GM18508 (cell line): ENCODE data around the gene TTLL12.
"Not testable (repeated sequence)": the region's sequence is repeated elsewhere in the genome, so short reads cannot be mapped to it uniquely, and the experiment has no call there.

ENCODE experiments used
- ATAC-seq: cut with Tn5 transposase; IDR thresholded peaks from one replicate; pipeline ENCODE4 v1.9.1; 2021; ENCODE audit warnings: moderate number of reproducible peaks; ENCODE audit not compliant: insufficient read depth, unreplicated experiment

Gene TTLL12

GRCh38 chr22:43157874-43158546 is 28.9 kb downstream of the TTLL12 start:
- ATAC-seq: no peak

GRCh38 chr22:43156413-43156812 is 30.5 kb downstream of the TTLL12 start:
- no peak for ATAC-seq

GRCh38 chr22:43155789-43156188 is 31.1 kb downstream of the TTLL12 start:
- ATAC-seq: no peak

- ATAC-seq: no peak
Measured at GRCh38 chr22:43154887-43155536, 31.9 kb downstream of the TTLL12 start.

DNA sequence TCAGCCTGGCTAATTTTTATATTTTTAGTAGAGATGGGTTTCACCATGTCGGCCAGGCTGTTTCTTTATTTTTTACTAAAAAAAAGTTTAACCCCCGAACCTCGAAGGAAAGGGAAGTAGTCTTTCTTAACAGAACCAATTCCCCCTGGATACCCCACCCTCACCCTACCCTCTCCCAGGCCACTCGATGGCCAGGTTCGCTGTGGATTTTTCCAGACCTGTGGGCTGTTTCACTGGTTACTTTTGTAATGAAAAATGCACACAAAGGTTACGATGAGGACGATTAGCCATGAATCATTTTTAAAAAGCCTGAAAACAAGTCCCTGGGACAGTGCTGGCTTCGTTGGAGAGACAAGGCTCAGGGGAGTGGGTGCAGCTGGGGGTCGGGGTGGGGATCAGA is 33.0 kb downstream of the TTLL12 start:
- no peak for ATAC-seq

DNA sequence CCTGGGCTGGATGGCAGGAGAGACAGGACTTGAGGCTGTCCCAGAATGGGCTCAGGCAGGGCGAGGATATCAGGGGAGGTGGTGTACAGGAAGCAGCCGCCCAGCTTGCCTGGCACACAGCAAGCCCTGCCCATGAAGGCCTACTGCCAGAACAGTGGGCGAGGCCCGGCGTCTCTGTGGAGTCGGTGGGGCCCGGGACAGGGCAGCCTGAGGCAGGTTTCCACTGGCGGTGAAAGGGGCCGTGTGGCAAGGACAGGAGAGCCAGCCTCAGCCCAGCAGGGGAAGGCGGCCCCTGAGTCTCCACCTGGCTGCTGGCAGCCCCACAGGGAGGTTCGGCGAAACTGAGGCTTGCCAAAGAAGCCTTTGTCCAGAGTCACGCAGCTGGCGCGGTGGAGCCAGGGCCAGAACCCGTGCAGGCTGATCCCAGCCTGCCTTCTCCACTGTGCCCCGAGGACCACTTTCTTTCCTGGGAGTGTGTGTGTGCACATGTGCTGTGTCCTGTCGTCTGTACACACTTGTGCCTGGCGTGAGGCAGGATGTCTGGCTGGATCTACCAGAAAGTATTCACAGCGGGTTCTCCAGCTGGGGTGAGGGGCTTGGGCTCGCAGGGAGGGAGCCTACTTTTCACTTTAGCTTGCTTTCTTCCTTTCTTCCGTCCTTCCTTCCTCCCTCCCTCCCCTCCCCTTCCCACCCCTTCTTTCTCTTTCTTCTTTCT is 34.4 kb downstream of the TTLL12 start:
- ATAC-seq: no peak

GRCh38 chr22:43152003-43152356 is 35.0 kb downstream of the TTLL12 start:
- no peak for ATAC-seq

DNA sequence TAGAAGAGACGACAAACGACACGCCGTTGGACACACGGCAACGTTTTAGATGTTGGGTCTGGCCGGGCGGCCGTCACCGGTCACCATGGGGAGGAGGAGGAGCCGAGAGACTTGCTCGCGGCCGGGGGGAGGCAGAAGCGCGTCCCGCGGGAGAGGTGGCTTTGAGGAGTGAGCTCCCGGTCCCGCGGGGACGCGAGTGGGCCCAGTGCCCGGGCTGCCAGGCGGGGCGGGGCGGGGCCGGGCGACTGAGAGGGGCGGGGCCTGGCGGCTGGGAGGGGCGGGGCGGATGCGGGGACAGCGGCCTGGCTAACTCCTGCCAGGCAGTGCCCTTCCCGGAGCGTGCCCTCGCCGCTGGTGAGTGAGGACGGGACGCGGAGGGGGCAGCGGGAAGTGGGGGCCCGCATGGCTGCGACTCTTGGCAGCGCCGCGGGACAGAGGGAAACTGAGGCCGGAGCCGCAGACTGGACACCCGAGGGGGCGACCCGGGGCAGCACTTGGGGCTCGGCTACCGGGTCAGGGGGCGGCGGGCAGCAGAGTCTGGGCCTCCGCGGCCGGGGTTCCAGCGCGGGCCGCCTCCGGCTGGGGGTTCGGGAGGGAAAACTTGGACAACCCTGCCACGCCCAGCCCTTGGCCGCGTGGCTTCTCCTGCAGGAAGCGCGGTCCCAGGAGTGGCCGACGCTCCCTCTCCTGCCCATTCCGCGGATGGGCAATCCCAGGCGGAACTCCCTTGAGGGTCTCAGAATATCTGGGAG is 35.5 kb downstream of the TTLL12 start, which contains the start of gene TSPO:
TSS of gene TSPO (plus strand) at position 309 of the 752 bp plus-strand sequence. CDS start 7,680 bp downstream, outside the sequence.
- no peak for ATAC-seq

DNA sequence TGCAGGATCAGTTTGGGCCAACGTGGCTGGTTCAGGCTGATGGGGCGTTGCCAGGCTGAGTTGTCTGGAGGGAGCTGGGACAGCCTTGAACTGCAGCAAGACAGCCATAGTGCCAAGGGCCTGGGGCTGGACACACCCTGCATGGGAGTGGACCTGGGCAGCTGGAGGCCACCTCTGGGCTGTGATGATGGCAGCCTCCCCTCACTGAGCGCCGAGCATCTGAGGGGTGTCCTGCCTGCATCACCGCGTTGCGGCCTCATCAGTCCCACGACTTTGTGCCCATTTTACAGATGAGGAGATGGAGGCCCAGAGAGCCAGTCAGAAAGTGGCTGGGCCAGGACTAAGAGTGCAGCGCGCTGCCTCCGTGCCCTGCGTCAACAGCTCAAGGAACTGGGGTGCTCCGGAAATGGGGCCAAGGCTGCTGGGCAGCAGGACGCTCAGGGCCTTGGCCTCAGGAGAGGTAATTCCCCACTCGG is 36.2 kb downstream of the TTLL12 start:
- ATAC-seq: no peak

- no peak for ATAC-seq
Measured at GRCh38 chr22:43148581-43148980, 38.4 kb downstream of the TTLL12 start.

DNA sequence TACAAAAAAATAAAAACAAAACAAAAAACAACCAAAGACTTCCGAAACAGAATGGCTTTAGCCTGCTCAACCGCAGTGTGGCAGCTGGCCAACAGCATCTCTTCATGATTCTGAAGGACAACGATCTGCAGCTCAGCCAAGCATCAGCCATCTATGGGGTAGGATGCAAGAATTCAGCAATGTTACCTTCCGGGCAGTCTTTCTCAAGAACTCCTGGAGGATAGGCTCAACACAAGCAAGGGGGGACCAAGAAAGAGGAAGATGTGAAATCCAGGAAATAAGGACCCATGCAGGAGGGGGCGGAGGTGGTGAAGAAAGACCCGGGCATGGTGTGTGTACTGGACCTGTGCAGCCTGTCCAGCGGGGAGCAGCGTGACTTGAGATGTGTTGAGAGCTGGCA is 39.1 kb downstream of the TTLL12 start:
- no peak for ATAC-seq

- ATAC-seq: not testable (repeated sequence)
Measured at GRCh38 chr22:43146332-43146731, 40.6 kb downstream of the TTLL12 start.

DNA sequence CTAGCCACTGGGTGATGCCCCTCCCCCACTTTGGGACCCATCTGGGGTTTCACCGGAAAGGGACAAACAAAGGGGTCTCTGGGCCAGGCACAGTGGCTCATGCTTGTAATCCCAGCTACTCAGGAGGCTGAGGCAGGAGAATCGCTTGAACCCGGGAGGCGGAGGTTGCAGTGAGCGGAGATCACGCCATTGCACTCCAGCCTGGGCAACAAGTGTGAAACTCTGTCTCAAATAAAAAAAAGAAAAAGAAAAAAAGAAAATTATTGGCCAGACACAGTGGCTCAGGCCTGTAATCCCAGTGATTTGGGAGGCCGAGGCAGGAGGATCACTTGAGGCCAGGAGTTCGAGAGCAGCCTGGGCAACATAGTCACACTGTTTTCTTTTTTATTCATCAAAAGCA is 41.6 kb downstream of the TTLL12 start:
- ATAC-seq: not testable (repeated sequence)

- no peak for ATAC-seq
Measured at GRCh38 chr22:43144949-43145348, 42.0 kb downstream of the TTLL12 start.

DNA sequence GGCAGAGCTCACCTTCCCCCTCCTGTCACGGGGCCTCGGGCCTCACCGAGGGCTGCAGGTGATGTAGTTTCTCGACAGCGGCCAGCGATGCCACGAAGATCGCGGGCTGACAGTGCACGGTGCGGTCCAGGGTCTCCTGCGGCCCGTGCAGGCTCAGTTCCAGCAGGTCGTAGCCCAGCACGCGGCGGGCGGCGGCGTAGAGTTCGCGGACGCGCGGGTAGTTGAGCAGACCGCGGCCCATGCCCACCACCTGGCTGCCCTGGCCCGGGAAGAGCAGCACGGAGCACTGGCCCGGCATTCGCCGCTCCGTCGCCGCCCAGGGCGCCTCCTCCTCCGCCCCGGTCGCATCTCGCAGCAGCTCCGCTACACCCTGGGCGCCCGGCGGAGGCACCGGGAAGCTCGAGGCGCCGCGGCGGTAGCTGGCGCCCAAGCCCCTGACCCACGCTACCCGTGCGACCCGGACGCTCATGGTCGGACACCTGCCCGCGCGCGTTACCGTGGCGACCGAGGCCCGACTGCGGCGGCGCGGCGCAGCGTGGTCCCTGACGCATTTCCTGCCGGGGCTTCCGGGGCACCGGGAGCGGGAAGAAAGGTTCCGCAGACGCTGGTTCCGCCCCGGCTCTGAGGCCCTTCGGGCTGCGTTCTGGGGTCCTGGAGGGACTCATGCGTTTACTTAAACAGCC is 43.9 kb downstream of the TTLL12 start, which contains the start of gene MCAT:
TSS of gene MCAT (minus strand) at position 519 of the 683 bp plus-strand sequence. CDS start at position 469, 50 bp downstream.
- no peak for ATAC-seq

GRCh38 chr22:43136801-43137200 is 50.1 kb downstream of the TTLL12 start:
- no peak for ATAC-seq

- ATAC-seq: no peak
Measured at GRCh38 chr22:43136255-43136654, 50.7 kb downstream of the TTLL12 start.

DNA sequence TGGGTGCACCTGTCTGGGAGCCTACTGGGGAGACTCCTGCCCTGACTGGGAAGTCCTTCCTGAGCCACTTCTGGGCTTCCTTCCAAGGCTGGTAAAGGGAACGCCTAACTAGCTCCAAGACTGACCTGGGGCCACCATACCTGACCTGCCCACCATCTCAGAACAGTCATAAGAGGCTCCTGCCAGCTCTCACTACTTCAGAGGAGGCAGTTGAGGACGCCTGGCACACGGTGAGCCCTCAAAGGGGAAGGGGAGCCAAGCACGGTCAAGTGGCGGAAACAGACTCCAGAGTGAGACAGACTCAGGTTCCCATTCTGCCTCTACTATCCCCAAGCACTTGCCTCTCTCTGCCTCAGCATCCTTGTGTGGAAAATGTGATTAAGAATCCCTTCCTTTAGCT is 51.4 kb downstream of the TTLL12 start:
- ATAC-seq: no peak

DNA sequence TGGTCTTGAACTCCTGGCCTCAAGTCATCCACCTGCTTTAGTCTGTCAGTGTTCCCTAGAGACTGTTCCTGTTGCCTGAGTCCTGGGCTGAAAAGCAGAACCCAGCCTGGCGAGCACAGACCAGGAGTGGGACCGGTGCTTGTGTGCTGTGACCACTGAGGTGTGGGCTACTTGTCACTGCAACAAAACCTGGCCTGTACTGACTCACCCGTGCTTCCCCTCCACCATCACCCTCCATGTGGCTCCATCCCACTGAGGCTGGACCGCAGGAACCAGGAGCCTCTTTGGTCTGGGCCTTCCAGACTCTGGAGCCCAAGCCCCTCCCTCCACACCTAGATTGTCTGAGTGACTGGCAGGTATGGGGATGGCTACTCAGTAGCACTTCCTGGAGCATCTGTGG is 52.4 kb downstream of the TTLL12 start:
- ATAC-seq: no peak

DNA sequence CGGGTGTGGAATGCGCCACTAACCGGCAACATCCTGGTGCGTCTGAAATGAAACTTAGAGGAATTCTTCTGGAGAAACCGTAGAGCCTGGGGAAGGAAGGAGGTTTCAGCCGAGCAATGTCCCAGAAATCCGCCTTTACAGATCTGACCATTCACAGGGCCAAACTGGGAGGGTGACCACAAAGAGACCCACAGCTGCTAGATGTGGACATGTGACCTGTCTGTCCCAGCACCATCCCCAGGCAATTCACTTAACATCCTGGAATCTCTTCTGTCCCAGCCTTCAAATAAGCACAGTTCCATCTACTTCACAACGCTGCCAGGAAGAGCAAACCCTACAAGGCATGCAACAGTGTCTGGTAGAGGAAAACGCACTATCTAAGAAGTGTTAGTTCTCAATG is 53.5 kb downstream of the TTLL12 start:
- no peak for ATAC-seq
